Measurements from ENCODE around the gene PLIN4.

Gene PLIN4

GRCh38 chr19:4516939-4517300 is 1.4 kb downstream of the PLIN4 start:
- no peak overlapping the region for H3K27ac ChIP-seq
- TF ChIP-seq, protein P1, sequence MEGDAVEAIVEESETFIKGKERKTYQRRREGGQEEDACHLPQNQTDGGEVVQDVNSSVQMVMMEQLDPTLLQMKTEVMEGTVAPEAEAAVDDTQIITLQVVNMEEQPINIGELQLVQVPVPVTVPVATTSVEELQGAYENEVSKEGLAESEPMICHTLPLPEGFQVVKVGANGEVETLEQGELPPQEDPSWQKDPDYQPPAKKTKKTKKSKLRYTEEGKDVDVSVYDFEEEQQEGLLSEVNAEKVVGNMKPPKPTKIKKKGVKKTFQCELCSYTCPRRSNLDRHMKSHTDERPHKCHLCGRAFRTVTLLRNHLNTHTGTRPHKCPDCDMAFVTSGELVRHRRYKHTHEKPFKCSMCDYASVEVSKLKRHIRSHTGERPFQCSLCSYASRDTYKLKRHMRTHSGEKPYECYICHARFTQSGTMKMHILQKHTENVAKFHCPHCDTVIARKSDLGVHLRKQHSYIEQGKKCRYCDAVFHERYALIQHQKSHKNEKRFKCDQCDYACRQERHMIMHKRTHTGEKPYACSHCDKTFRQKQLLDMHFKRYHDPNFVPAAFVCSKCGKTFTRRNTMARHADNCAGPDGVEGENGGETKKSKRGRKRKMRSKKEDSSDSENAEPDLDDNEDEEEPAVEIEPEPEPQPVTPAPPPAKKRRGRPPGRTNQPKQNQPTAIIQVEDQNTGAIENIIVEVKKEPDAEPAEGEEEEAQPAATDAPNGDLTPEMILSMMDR (IDR thresholded peaks at IDR 0.05), result no peak
- no peak for TF ChIP-seq ZFX (IDR thresholded peaks at IDR 0.05; ENCODE audit: borderline replicate concordance)

DNA sequence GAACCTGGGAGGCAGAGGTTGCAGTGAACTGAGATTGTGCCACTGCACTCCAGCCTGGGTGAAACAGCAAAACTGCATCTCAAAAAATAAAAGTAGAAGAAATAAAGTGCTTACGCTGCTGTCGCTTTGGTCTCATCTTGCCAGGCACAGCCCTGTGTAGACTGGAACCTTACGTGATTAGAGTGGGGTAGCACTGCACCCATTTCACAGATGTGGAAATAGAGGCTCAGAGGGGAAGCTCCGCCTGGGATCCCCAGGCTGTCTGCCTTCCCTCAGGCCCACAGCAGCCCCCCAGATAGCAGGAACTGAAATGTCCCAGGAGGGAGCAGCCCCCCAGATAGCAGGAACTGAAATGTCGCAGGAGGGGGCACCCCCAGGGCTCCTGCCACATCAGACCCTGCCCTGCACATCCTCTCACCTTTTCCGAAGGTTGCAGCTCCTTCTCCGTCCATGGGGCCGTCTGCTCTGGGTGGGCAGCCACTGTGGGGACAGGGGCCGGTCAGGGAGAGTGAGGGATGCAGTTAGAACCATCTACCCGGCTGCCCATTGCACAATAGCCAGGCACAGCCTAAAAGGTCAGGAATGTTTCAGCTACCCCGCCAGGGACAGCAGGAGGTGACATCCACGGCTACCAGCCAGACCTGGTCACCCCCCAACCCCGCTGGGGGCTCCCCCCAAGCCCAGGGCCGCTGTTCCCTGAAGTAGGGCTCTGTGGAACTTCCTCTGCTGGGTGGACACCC is 1.9 kb downstream of the PLIN4 start:
- TF ChIP-seq ZFX (IDR thresholded peaks at IDR 0.05; ENCODE audit: borderline replicate concordance), result no peak
- TF ChIP-seq, protein P1 (IDR thresholded peaks at IDR 0.05), result no peak
- no peak overlapping the region for H3K27ac ChIP-seq

DNA sequence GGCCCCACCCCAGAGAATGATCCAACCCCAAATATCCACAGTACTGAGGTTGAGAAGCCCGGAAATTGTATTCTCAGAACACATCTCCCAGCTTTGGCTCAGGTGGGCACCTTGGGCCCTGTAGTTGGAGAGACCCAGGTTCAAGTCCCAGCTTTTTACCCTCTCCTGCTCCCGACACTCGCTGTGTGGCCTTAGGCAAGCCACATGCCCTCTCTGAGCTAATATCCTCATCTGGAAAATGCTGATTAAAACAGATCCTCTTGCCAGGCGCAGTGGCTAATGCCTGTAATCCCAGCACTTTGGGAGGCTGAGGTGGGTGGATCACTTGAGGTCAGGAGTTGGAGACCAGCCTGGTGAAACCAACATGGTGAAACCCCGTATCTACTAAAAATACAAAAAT is 2.6 kb downstream of the PLIN4 start:
- H3K27ac ChIP-seq, result no peak overlapping the region
- TF ChIP-seq, protein P1 (IDR thresholded peaks at IDR 0.05), result no peak
- no peak for TF ChIP-seq ZFX (IDR thresholded peaks at IDR 0.05; ENCODE audit: borderline replicate concordance)

- TF ChIP-seq ZFX (IDR thresholded peaks at IDR 0.05; ENCODE audit: borderline replicate concordance), result no peak
- TF ChIP-seq, protein P1 (IDR thresholded peaks at IDR 0.05), result no peak
- H3K27ac ChIP-seq, result no peak overlapping the region
Observed at GRCh38 chr19:4513248-4513647, 5.0 kb downstream of the PLIN4 start.

GRCh38 chr19:4512070-4512469 is 6.2 kb downstream of the PLIN4 start:
- TF ChIP-seq, protein P1 (IDR thresholded peaks at IDR 0.05), result no peak
- no peak for TF ChIP-seq ZFX (IDR thresholded peaks at IDR 0.05; ENCODE audit: borderline replicate concordance)

DNA sequence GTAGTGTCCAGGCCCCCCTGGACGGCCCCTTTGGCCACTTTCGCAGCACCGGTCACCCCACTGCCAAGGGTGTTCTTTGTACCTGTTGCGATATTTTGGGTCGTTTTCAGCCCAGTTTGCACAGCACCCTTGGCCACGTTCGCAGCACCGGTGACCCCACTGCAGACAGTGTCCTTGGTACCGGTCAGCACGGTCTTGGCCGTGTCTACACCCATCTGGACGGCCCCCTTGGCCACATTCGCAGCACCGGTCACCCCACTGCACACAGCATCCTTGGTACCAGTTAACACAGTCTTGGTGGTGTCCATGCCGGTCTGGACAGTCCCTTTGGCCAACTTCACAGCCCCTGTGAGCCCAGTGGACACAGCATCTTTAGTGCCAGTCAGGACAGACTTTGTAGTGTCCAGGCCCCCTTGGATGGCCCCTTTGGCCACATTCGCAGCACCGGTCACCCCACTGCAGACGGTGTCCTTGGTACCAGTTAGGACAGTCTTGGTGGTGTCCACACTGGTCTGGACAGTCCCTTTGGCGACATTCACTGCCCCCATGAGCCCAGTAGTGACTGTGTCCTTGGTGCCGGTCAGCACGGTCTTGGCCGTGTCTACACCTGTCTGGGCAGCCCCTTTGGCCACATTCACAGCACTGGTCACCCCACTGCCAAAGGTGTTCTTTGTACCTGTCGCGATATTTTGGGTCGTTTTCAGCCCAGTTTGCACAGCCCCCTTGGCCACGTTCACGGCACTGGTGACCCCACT is 6.8 kb downstream of the PLIN4 start:
- TF ChIP-seq, protein P1 (IDR thresholded peaks at IDR 0.05), result no peak
- no peak for TF ChIP-seq ZFX (IDR thresholded peaks at IDR 0.05; ENCODE audit: borderline replicate concordance)

More at GRCh38 chr19:4512070-4512469, 6.2 kb downstream of the PLIN4 start:
- H3K27ac ChIP-seq, result no peak overlapping the region

More for the DNA sequence above, 6.8 kb downstream of the PLIN4 start:
- H3K27ac ChIP-seq, result no peak overlapping the region

Measured in 22Rv1 (cell line).